Osteoblast (primary cell): Measurements from ENCODE around the gene ELMO1. TPM values are rescaled to one million over a fixed set of nuclear protein-coding genes. Genes with fewer than 3 reads are reported as not detected.

ENCODE experiments used
- DNase-seq: peaks from one replicate; pipeline ENCODE4 v3.0.0; 2011; ENCODE audit warnings: low spot score, mixed read lengths; ENCODE audit not compliant: insufficient read length; ENCODE audit errors: missing footprints
- H2AFZ ChIP-seq: 2 replicates; pipeline ENCODE4 v1.6.0; 2011; ENCODE audit warnings: mild to moderate bottlenecking, low read length
- H3K27ac ChIP-seq: 2 replicates; pipeline ENCODE4 v1.5.1; 2011; ENCODE audit warnings: mild to moderate bottlenecking, low read depth, low read length, moderate library complexity
- H3K27me3 ChIP-seq: 2 replicates; pipeline ENCODE4 v1.6.0; 2012; ENCODE audit warnings: mild to moderate bottlenecking, control low read depth, inconsistent platforms, low read length, moderate library complexity; ENCODE audit not compliant: insufficient read depth
- H3K36me3 ChIP-seq: 2 replicates; pipeline ENCODE4 v1.5.1; 2011; ENCODE audit warnings: mild to moderate bottlenecking, low read length, control low read depth, moderate library complexity; ENCODE audit not compliant: insufficient read depth
- H3K4me1 ChIP-seq: 2 replicates; pipeline ENCODE4 v1.5.1; 2011; ENCODE audit warnings: mild to moderate bottlenecking, low read length, control low read depth, moderate library complexity; ENCODE audit not compliant: insufficient read depth
- H3K4me2 ChIP-seq: 2 replicates; pipeline ENCODE4 v1.6.0; 2011; ENCODE audit warnings: mild to moderate bottlenecking, low read length; ENCODE audit not compliant: insufficient read depth
- H3K4me3 ChIP-seq: fragments of 200-600 bp; sonication (generic); 3 replicates; pipeline ENCODE4 v1.5.1; 2012; ENCODE audit warnings: mild to moderate bottlenecking, low read length, inconsistent platforms; ENCODE audit not compliant: insufficient read depth
- H3K79me2 ChIP-seq: 2 replicates; pipeline ENCODE4 v1.6.0; 2012; ENCODE audit warnings: mild to moderate bottlenecking, low read length, control low read depth, inconsistent platforms; ENCODE audit not compliant: insufficient read depth
- H3K9me3 ChIP-seq: 2 replicates; pipeline ENCODE4 v1.5.1; 2011; ENCODE audit warnings: low read depth, low read length, control low read depth
- H4K20me1 ChIP-seq: 2 replicates; pipeline ENCODE4 v1.6.0; 2012; ENCODE audit warnings: mild to moderate bottlenecking, low read length, control low read depth; ENCODE audit not compliant: insufficient read depth
- CTCF ChIP-seq: IDR thresholded peaks from 2 replicates; pipeline ENCODE4 v1.5.1; 2011; ENCODE audit warnings: mild to moderate bottlenecking, low read depth, low read length, moderate library complexity; ENCODE audit errors: extremely low read depth
- total RNA-seq: library from RNA; depleted of rRNA; stranded (reverse); fragments of >200 nt; gene quantifications from 2 replicates; pipeline ENCODE4 v1.2.3, GENCODE V29; 2012

Gene ELMO1
- total RNA-seq, 1 donor = 2.2 TPM

- no peak overlapping the region for H3K4me2 ChIP-seq
- H3K9me3 ChIP-seq = no peaks in the 10 kb centered on the region
- H3K4me1 ChIP-seq = no peaks in the 10 kb centered on the region
- no peaks in the 10 kb centered on the region for H3K36me3 ChIP-seq
- H3K27me3 ChIP-seq = no peaks in the 10 kb centered on the region
- no peak for TF ChIP-seq CTCF
- H2AFZ ChIP-seq = no peak overlapping the region
- H3K4me3 ChIP-seq = no peak overlapping the region
- no peaks in the 10 kb centered on the region for H4K20me1 ChIP-seq
- no peak overlapping the region for H3K27ac ChIP-seq
- H3K79me2 ChIP-seq = no peaks in the 10 kb centered on the region
- no peak for DNase-seq
Observed at GRCh38 chr7:37107047-37107750, 341.5 kb downstream of the ELMO1 start.

- Histone ChIP-seq H3K4me3 (no peak overlapping the region), H3K36me3 (no peaks in the 10 kb centered on the region), H3K79me2 (no peaks in the 10 kb centered on the region), H2AFZ (no peak overlapping the region), H3K27ac (no peak overlapping the region), H3K4me1 (no peaks in the 10 kb centered on the region), H3K9me3 (no peaks in the 10 kb centered on the region), H3K27me3 (no peaks in the 10 kb centered on the region), H3K4me2 (no peak overlapping the region), H4K20me1 (no peaks in the 10 kb centered on the region)
- TF ChIP-seq CTCF = no peak
- DNase-seq = no peak
Observed at GRCh38 chr7:37105762-37106161, 342.9 kb downstream of the ELMO1 start.

- Histone ChIP-seq H3K27ac (no peak overlapping the region), H3K36me3 (no peaks in the 10 kb centered on the region), H3K79me2 (no peaks in the 10 kb centered on the region), H2AFZ (no peak overlapping the region), H3K4me3 (no peak overlapping the region), H4K20me1 (no peaks in the 10 kb centered on the region), H3K4me1 (no peaks in the 10 kb centered on the region), H3K27me3 (no peaks in the 10 kb centered on the region), H3K9me3 (no peaks in the 10 kb centered on the region), H3K4me2 (no peak overlapping the region)
- no peak for DNase-seq
- TF ChIP-seq CTCF = no peak
Observed at GRCh38 chr7:37104822-37105518, 343.7 kb downstream of the ELMO1 start.

- TF ChIP-seq CTCF = no peak
- no peaks in the 10 kb centered on the region for H3K27me3 ChIP-seq
- H3K4me1 ChIP-seq = no peaks in the 10 kb centered on the region
- H3K36me3 ChIP-seq = no peaks in the 10 kb centered on the region
- no peak overlapping the region for H3K4me2 ChIP-seq
- H4K20me1 ChIP-seq = no peaks in the 10 kb centered on the region
- no peaks in the 10 kb centered on the region for H3K79me2 ChIP-seq
- H3K4me3 ChIP-seq = no peak overlapping the region
- H2AFZ ChIP-seq = no peak overlapping the region
- DNase-seq = no peak
- H3K27ac ChIP-seq = no peak overlapping the region
- H3K9me3 ChIP-seq = no peaks in the 10 kb centered on the region
Observed at GRCh38 chr7:37102518-37103137, 346.0 kb downstream of the ELMO1 start.
